Transverse colon (tissue), 4 donors: ENCODE data around the gene STMN3. TPM values are rescaled to one million over a fixed set of nuclear protein-coding genes. Genes with fewer than 3 reads are reported as not detected.
"Not testable (repeated sequence)": the region's sequence is repeated elsewhere in the genome, so short reads cannot be mapped to it uniquely, and the experiment has no call there.

ENCODE experiments used
- DNase-seq: peaks from one replicate; pipeline ENCODE4 v3.0.0-alpha.2; 2019
- H3K27ac ChIP-seq, 4 donors: fragments of 200-600 bp; sonication (generic); 2 replicates each; pipeline ENCODE4 v1.5.1; 2016 to 2018; ENCODE audit warnings: inconsistent platforms in 4 of 4
- H3K27me3 ChIP-seq: fragments of 200-600 bp; sonication (generic); 2 replicates; pipeline ENCODE4 v1.5.1; 2017; ENCODE audit warnings: inconsistent platforms
- H3K36me3 ChIP-seq, 4 donors: fragments of 200-600 bp; sonication (generic); 2 replicates each; pipeline ENCODE4 v1.5.1; 2017 to 2019; ENCODE audit warnings: inconsistent platforms in 4 of 4
- H3K4me1 ChIP-seq, 4 donors: fragments of 200-600 bp; sonication (generic); 2 replicates each; pipeline ENCODE4 v1.5.1; 2017 to 2020; ENCODE audit warnings: inconsistent platforms in 4 of 4
- H3K4me3 ChIP-seq, 4 donors: fragments of 200-600 bp; sonication (generic); 1 replicate in 1 of 4; 2 replicates in 3 of 4; pipeline versions ENCODE4 v1.5.1 to v1.6.1; 2017 to 2019; ENCODE audit warnings: inconsistent platforms in 4 of 4
- H3K9me3 ChIP-seq, 2 donors: fragments of 200-600 bp; sonication (generic); 2 replicates each; pipeline ENCODE4 v1.5.1; 2017 to 2019; ENCODE audit warnings: inconsistent platforms in 2 of 2
- CTCF ChIP-seq, 5 experiments: fragments of 200-600 bp in 3 of 5; fragments of 450-650 bp in 2 of 5; sonication (generic) in 3 of 5; IDR thresholded peaks; 1 replicate in 2 of 5; 2 replicates in 3 of 5; pipeline ENCODE4 v1.5.1; 2016 to 2017; ENCODE audit warnings: antibody characterized with exemption in 5 of 5, inconsistent platforms in 3 of 5, mild to moderate bottlenecking in 2 of 5, moderate library complexity in 1 of 5
- EP300 ChIP-seq: sonication (generic); formaldehyde crosslinking; IDR thresholded peaks from one replicate; pipeline ENCODE4 v1.6.1; 2017; ENCODE audit warnings: antibody characterized with exemption, low read depth
- POLR2A ChIP-seq: fragments of 450-650 bp; IDR thresholded peaks from one replicate; pipeline ENCODE4 v1.6.1; 2016; ENCODE audit warnings: antibody characterized with exemption, mild to moderate bottlenecking, moderate library complexity
- POLR2AphosphoS5 ChIP-seq, 3 donors: sonication (generic); formaldehyde crosslinking; IDR thresholded peaks; one replicate each; pipeline ENCODE4 v1.6.1; 2016; ENCODE audit warnings: antibody characterized with exemption in 3 of 3
- WGBS, 2 donors: methylation state at CpG; one replicate each; pipeline ENCODE4 v1.1.5; 2018; ENCODE audit warnings: low coverage in 1 of 2; 5-methylcytosine and 5-hydroxymethylcytosine counted together
- in situ Hi-C, 4 donors: fragments of 200-750 bp; cut with MboI; loops; one replicate each; pipeline versions ENCODE4 v1.15.0 to v1.15.1; 2017; ENCODE audit warnings: low sequenced_read_pairs in 3 of 4, low pct_ligation_motif_present in 1 of 4, low pct_unique_long_range_greater_than_20kb in 1 of 4
- intact Hi-C: fragments of 100-400 bp; cut with DNase I; formaldehyde crosslinking; loops from one replicate; pipeline ENCODE4 v1.15.1; 2023; ENCODE audit warnings: low total_unique reads
- total RNA-seq, 4 donors: library from RNA; depleted of rRNA; stranded (reverse); fragments of >200 nt; gene quantifications; one replicate each; pipeline ENCODE4 v1.1.0, GENCODE V29; 2016

Gene STMN3
- total RNA-seq, 4 donors from 2014 or later: 0.75 to 7.1 (median 4.4) TPM

- in situ Hi-C loops: loop anchor here in 1 of 4 donors (25.0 kb wide), 1 partner anchor 104 kb away; the partner anchor contains the start of genes PTK6 and SRMS
Measured at GRCh38 chr20:63641146-63641791, 12.0 kb downstream of the STMN3 start.

GRCh38 chr20:63640686-63641085, 12.5 kb downstream of the STMN3 start:
- 70% methylated on average over 2 of the region's 17 CpGs; no CpG with 5 or more reads in 1 of the 2 donors for WGBS, 2 donors
- in situ Hi-C loops: loop anchor here in 1 of 4 donors (25.0 kb wide), 1 partner anchor 103 kb away; the partner anchor contains the start of genes PTK6 and SRMS
- Histone ChIP-seq H3K4me3 (peak overlapping the region in 3 of 4 donors; percentile 2 to 19 (median 9)), H3K4me1 (peaks cover 6 to 15% (median 11%) of the 10 kb centered on the region in 4 donors), H3K27ac (peak overlapping the region; percentile 56 to 74 (median 64))
- H3K27me3 ChIP-seq, H3K36me3 ChIP-seq, intact Hi-C loops, H3K9me3 ChIP-seq: not testable (repeated sequence)
- peak; percentile 27 for DNase-seq

More at GRCh38 chr20:63641146-63641791, 12.0 kb downstream of the STMN3 start:
- no peaks in the 10 kb centered on the region for H3K36me3 ChIP-seq
- TF ChIP-seq CTCF (IDR thresholded peaks at IDR 0.05) (no peak), POLR2A (no peak), EP300 (no peak), POLR2AphosphoS5 (IDR thresholded peaks at IDR 0.05) (peak in 1 of 3 donors; percentile 7)
- no peaks in the 10 kb centered on the region for H3K27me3 ChIP-seq
- intact Hi-C loops: no loop called here
- 25% methylated on average over 13 of the region's 47 CpGs; no CpG with 5 or more reads in 1 of the 2 donors for WGBS, 2 donors
- H3K27ac ChIP-seq: peak overlapping the region; percentile 76 to 91 (median 84)
- H3K4me1 ChIP-seq: peaks cover 6 to 15% (median 11%) of the 10 kb centered on the region in 4 donors
- peak; percentile 41 for DNase-seq
- H3K9me3 ChIP-seq: no peaks in the 10 kb centered on the region
- peak overlapping the region; percentile 17 to 61 (median 52) for H3K4me3 ChIP-seq

- Histone ChIP-seq H3K27me3 (no peaks in the 10 kb centered on the region), H3K9me3 (no peaks in the 10 kb centered on the region), H3K27ac (peak overlapping the region; percentile 56 to 74 (median 64)), H3K4me3 (peak overlapping the region in 1 of 4 donors; percentile 19), H3K4me1 (peaks cover 6 to 15% (median 11%) of the 10 kb centered on the region in 4 donors), H3K36me3 (no peaks in the 10 kb centered on the region)
- TF ChIP-seq EP300 (no peak), POLR2AphosphoS5 (IDR thresholded peaks at IDR 0.05) (no peak), CTCF (IDR thresholded peaks at IDR 0.05) (no peak), POLR2A (no peak)
- intact Hi-C loops: no loop called here
- in situ Hi-C loops: loop anchor here in 1 of 4 donors (25.0 kb wide), 1 partner anchor 103 kb away; the partner anchor contains the start of genes PTK6 and SRMS
- no peak for DNase-seq
- WGBS, 2 donors: 76% methylated on average over 4 of the region's 8 CpGs; no CpG with 5 or more reads in 1 of the 2 donors
Measured at GRCh38 chr20:63640086-63640485, 13.1 kb downstream of the STMN3 start.

- Histone ChIP-seq H3K4me1 (peaks cover 6 to 15% (median 11%) of the 10 kb centered on the region in 4 donors), H3K27me3 (no peaks in the 10 kb centered on the region), H3K27ac (peak overlapping the region; percentile 56 to 74 (median 64)), H3K4me3 (peak overlapping the region in 1 of 4 donors; percentile 19), H3K9me3 (no peaks in the 10 kb centered on the region), H3K36me3 (no peaks in the 10 kb centered on the region)
- 49 to 61% methylated on average over 7 to 13 of the region's 15 CpGs for WGBS, 2 donors
- TF ChIP-seq POLR2A (peak; percentile 48), EP300 (no peak)
- intact Hi-C loops: no loop called here
- in situ Hi-C loops: loop anchor here in 1 of 4 donors (25.0 kb wide), 1 partner anchor 102 kb away; the partner anchor contains the start of genes PTK6 and SRMS
- DNase-seq: peak; percentile 59
Measured at GRCh38 chr20:63639093-63639975, 13.9 kb downstream of the STMN3 start.
